Activated CD4-positive, alpha-beta T cell treated with anti-CD3 and anti-CD28 coated beads, Interleukin-2, amount 50 U/mL, for 16 hours (primary cell): Measurements from ENCODE around the gene ZDHHC12.

Source experiments
- DNase-seq: peaks from one replicate; pipeline ENCODE4 v3.0.0-alpha.2; 2020

ZDHHC12 gene

DNA sequence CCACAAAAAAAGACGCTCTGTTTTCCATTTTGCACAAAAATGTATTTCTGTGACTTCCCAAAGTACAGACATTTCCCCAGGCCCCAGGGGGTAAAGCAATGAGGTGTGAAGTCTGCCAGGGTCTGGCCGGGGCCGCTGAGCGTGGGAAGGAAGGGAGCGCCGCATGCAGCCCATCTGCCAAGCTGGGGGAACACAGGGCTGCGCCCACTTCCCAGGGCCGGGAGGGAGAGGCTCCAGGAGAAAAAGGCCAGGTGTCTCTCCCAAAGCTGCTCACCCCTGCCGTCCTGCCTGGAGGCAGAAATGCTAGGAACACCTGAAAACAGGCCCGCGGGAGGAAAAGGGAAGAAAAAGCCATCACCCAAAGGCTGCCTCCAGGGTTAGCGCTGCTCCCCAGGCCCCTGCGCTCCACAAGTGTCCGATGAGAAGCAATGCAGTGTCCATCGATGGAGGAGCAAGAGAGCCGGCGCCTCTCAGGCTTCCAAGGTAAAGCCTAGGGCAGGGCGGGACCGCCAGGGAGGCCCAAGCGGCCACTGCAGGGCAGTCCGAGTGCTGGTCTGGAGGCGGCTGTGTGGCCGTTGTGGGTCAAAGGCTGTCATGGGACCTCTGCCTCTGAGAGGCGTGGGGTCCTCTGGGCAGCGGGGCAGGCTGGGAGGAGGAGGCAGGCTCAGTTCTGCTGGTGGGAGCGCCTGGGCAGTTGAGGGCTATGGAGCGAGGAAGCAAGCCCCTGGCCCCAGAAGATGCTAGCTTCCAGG is 6.0 kb upstream of the ZDHHC12 start:
- no peak for DNase-seq

DNA sequence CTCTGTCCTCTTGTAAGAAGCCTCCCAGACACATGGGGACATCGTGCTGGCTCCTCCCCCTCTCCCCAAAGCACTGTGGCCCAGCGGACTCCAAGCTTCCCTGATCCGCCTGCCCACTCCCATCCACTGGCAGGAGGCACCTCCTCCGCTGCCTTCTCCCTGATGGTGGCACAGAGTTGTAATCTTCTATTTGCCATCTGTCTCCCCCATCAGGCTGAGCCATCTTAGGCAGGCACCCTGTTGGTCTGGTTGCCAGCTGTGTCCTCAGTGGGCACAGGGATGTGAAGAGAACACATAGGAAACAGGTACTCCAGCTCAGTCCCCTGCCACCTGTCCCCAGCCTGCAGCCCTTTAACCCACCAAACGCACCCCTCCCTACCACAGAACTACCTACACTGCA is 5.4 kb upstream of the ZDHHC12 start:
- DNase-seq = no peak

DNA sequence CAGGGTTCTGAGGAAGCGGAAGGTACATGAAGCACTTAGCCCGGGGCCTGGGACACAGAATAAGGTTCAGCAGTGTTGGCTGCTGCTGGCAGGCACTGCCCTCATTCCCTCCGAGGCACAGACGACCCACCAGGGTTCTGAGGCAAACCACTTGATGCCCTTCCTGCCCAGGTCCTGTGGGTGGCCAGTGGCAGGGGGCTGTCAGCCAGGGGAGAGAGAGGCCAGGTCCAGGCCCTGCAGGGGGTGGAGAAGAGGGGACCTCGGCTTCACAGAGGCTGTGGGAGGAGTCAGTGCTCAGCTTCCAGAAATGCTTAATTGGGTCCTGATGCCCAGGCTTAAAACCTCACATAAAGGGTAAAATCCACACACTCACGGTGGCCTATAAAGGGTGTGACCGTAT is 4.4 kb upstream of the ZDHHC12 start:
- DNase-seq = no peak

DNA sequence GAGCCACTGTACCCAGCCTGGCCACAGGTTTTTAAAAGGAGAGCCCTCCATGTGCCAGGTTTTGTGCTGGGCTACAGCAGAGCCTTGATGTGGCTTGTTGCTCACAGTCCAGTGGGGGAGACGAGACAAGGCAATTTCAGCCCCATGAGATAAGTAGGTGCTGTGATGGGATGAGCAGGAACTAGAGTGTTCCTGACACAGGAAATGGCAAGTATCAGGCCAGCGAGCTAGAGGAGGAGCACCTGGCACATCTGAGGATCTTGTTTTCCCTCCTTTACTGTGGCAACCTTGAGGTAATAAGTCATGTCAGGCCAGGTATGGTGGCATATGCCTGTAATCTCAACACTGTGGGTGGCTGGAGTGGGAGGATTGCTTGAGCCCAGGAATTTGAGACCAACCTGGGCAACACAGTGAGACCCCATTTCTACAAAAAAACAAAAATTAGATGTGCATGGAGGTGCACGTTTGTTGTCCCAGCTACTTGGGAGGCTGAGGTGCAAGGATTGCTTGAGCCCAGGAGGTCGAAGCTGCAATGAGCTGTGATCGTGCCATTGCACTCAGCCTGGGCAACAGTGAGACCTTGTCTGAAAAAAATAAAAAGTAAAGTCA is 3.8 kb upstream of the ZDHHC12 start:
- DNase-seq = no peak

- peak; percentile 58 for DNase-seq
Measured at GRCh38 chr9:128724744-128725211, 851 bp upstream of the ZDHHC12 start.

GRCh38 chr9:128723352-128723865 is 518 bp downstream of the ZDHHC12 start:
- DNase-seq = no peak

DNA sequence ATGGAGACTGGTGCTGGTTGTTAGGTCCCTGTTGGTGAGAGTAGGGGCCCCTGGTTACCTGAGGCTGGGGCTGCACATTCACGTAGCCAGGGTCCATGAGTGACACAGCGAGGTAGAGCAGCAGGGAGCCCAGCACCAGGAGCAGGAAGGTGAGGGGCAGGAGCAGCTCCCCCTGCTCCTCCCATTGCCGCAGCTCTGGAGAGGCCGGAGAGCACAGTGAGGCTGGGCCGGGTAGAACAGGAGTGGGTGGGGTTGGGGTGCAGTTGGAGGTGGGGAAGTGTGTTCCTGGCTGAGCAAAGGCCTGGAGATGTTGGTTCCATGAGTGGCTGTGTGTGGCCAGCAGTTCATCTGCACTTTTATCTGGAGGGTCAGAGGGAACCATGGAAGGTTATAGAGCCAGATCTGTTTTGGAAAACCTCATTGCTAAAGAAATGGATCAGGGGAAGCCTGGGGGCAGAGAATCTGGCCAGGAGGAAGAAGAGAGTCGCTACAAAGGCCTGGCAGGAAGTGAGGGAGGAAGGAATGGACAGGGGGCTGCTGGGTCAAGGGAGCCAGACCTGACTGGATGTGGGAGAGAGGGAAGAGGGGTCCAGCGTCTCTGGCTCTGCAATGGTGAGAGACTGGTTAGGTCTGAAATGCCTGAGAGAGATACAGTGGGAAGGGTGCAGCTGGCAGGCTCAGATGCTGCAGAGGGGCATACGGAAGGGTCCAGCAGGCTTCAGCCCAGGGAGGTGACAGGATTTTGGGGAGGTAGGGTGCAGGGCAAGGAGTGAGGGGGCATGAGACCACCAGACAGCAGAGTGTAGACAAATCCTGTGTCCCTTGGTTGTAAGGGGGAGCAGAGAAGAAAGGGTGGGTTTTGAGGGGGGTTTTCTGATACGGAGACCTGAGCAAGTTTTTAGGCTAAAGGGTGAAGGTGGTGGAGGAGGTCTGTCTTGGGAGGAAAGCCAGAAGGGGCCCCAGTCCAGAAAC is 1.3 kb downstream of the ZDHHC12 start:
- DNase-seq = no peak

GRCh38 chr9:128721487-128722010 is 2.4 kb downstream of the ZDHHC12 start:
- no peak for DNase-seq

- no peak for DNase-seq
Measured at GRCh38 chr9:128720841-128721486, 3.0 kb downstream of the ZDHHC12 start.

GRCh38 chr9:128719919-128720605 is 3.9 kb downstream of the ZDHHC12 start:
- DNase-seq = no peak

DNA sequence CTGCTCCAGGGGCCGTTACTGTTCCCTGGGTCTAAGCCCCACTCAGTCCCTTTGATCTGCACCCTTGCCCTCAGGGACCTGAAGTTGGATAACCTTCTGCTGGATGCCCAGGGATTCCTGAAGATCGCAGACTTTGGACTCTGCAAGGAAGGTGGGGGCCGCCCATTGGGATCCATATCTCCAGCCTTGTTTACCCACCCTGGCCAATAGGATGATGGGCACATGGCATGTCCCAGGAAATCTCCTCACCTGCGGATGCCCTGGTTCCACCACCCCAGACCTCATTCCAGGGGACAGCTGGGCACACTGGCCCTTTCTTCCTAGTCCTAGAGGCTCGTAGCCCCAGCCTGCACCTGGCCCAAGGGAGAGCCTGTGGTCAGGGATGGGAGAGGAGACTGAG is 5.5 kb downstream of the ZDHHC12 start:
- DNase-seq = no peak

GRCh38 chr9:128718047-128718446 is 5.9 kb downstream of the ZDHHC12 start:
- no peak for DNase-seq

- DNase-seq = no peak
Measured at GRCh38 chr9:128716581-128717254, 7.2 kb downstream of the ZDHHC12 start.

DNA sequence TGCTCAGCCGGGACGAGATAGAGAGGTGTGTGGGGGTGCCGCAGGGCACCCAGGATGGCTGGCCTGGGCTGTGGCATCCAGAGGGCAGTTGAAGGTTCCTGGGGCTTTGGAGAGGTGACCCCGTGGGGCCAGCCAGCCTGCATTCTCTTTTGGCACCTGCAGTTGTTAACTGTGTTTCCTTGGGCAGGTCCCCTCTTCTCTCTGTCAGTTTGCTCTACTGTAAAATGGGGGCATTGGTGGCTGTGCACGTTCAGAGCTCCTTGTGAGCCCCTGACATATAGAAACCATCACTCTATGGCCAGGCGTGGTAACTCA is 8.5 kb downstream of the ZDHHC12 start:
- no peak for DNase-seq

- no peak for DNase-seq
Measured at GRCh38 chr9:128714586-128715435, 9.1 kb downstream of the ZDHHC12 start.

- no peak for DNase-seq
Measured at GRCh38 chr9:128713941-128714573, 9.9 kb downstream of the ZDHHC12 start.

DNA sequence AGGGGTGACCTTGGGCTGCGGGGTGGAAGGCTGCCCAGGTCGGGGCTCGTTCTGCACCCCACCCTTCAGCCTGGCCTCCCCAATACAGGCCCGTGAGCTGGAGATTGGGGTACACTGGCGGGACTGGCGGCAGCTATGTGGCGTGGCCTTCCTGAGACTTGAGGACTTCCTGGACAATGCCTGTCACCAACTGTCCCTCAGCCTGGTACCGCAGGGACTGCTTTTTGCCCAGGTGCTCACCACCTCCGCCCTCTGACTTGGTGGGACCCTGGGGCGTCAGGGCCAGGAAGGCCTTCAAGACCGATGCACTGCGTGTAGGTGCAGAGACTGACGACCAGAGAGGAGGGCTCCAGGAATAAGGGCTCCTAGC is 10.5 kb downstream of the ZDHHC12 start:
- DNase-seq = no peak

DNA sequence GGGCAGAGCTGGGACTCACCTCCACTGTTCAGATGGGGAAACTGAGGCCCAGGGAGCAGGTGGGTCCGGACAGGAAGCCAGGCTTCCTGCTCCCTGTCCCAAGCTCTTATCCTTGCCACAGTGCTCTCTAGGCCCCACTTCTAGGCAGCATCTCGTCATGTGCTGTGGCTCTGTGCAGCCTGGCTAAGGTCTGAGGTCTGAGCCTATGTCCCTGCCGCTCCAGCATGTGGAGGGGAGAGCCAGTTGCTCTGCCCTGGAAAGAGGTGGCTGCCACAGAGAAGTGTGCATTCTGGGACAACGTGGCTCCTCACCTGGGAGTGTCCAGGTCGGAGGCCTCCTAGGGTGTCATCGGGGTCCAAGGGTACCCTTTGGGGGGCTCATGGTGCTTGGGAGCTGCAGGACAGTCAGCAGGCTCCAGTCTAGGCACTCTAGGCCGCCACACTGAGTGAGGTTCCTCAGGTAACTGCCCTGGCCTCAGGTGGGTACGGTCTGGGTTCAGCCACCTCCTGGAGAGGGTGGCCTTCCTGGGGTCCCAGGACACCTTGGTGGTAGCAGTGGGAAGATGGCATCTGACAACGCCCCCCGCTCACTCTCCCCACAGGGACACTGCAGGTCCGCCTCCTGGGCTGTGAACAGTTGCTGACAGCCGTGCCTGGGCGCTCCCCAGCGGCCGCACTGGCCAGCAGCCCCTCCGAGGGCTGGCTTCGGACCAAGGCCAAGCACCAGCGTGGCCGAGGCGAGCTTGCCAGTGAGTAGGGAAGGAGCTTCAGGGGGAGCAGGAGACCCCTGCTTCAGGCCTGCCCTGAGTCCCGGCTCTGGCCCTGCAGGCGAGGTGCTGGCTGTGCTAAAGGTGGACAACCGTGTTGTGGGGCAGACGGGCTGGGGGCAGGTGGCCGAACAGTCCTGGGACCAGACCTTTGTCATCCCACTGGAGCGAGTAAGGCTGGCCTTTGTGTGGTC is 11.2 kb downstream of the ZDHHC12 start:
- DNase-seq = no peak

GRCh38 chr9:128707446-128707845 is 16.5 kb downstream of the ZDHHC12 start:
- DNase-seq = no peak
